H54 (cell line): ENCODE data around the gene EXOSC5.
"Not testable (repeated sequence)": the region's sequence is repeated elsewhere in the genome, so short reads cannot be mapped to it uniquely, and the experiment has no call there.

Source experiments
- DNase-seq: peaks from one replicate; pipeline ENCODE4 v3.0.0; 2011; ENCODE audit warnings: low spot score, mixed read lengths; ENCODE audit not compliant: insufficient read length
- FAIRE-seq: peaks from 3 replicates; lab custom pipeline; 2011; peaks lifted over from hg19 to GRCh38; lab: Jason Lieb, UNC
- POLR2A ChIP-seq: IDR thresholded peaks from 2 replicates; pipeline ENCODE4 v1.6.1; 2011; ENCODE audit warnings: low read depth, mild to moderate bottlenecking, low read length

The EXOSC5 gene

DNA sequence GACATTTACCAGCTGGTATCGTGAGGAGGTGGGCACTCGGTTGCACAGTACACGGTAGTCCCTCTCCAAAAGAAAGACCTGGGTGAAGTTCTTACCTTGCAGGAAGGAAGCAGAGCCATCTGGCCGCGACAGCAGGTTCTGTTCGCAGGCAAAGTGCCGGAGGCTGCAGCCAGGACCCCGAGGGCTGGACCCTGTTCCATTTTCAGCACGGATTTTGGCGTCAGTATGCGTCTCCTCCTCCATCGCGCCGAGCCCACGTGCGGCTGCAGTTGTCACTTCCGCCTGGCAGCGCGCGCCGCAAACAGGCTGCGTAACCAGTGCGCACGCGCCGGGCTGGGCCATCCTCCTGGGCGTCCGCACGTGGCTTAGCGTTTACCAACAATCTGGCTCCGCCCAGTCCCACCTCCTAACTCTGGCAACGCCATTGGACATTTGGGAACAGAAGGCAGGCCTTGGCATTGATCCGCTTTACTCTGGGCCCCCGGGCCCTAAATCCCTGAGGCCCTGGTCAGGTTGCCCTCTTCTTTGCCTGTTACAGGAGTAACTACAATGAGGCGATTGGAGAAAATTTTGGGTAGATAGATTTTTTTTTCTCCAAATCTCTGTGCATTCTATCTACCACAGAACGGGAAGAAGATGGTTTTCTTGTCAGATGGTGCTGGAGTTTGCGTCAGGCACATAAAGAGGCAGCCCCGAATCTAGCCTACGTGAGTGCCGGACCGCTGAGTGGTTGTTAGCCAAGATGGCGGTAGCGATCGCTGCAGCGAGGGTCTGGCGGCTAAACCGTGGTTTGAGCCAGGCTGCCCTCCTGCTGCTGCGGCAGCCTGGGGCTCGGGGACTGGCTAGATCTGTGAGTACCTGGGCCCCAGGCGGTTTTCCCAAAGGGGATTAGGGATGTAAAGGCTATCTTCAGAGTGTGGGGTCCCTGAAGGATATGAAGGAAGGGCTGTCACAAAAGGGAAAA, at the start of gene EXOSC5, which contains the start of gene BCKDHA:
Gene EXOSC5, minus strand, starts transcription at position 274 of the 964 bp plus-strand sequence. Its CDS starts 31 bp downstream, at position 243.
Gene BCKDHA, plus strand, starts transcription at position 733 of the 964 bp plus-strand sequence. Its CDS starts 10 bp downstream, at position 743.
- TF ChIP-seq POLR2A, result peak; percentile 77
- FAIRE-seq (peak; percentile 93), DNase-seq (peak; percentile 98)

DNA sequence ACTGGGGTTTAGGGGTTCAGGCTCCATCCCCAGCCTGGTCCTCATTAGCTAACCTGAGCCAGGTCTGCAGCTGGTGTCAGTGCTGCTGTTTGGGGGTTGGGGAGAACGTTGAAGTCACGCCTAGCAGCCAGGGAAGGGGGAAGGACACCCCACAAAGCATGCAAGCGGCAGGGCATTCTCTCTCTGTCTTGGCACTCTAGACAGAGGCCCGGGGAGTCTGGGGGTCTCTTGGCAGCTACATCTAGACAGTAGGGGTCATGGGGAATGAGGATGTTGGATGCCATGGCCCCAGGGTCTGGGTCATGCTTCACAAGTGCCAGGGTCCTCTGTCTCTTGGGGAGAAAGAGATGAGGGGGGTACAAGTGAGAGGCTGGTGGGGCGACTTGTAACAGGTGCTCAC, 48.4 kb upstream of the EXOSC5 start:
- DNase-seq (no peak), FAIRE-seq (no peak)
- no peak for TF ChIP-seq POLR2A

DNA sequence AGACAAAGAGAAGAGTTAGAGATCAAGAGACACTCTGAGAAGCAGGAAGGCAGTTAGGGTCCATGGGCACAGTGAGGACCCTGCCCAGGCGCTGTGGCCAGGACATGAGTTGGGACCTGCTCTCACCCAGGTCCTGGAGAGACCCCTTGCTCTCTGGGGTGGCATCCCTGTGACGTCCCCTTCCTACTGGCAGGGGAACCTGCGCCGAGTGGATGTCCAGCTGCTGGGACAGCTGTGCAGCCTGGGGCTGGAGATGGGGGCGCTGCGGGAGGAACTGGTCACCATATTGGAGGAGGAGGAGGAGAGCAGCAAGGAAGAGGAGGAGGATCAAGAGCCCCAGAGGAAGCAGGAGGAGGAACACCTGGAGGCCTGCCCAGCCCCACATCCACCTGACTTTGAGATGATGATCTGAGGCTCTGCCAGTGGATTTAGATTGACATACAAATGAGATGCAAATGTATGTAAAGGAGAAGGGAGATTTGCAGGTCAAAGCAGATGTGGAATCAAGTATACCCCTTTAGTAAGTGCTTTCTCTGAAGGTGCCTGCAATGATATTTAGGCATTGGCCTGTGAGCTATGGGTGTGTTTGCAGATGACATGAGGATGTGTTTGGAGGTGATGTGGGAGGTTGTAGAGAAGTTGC, 46.8 kb upstream of the EXOSC5 start:
- TF ChIP-seq POLR2A, result no peak
- no peak for DNase-seq
- FAIRE-seq, result no peak

DNA sequence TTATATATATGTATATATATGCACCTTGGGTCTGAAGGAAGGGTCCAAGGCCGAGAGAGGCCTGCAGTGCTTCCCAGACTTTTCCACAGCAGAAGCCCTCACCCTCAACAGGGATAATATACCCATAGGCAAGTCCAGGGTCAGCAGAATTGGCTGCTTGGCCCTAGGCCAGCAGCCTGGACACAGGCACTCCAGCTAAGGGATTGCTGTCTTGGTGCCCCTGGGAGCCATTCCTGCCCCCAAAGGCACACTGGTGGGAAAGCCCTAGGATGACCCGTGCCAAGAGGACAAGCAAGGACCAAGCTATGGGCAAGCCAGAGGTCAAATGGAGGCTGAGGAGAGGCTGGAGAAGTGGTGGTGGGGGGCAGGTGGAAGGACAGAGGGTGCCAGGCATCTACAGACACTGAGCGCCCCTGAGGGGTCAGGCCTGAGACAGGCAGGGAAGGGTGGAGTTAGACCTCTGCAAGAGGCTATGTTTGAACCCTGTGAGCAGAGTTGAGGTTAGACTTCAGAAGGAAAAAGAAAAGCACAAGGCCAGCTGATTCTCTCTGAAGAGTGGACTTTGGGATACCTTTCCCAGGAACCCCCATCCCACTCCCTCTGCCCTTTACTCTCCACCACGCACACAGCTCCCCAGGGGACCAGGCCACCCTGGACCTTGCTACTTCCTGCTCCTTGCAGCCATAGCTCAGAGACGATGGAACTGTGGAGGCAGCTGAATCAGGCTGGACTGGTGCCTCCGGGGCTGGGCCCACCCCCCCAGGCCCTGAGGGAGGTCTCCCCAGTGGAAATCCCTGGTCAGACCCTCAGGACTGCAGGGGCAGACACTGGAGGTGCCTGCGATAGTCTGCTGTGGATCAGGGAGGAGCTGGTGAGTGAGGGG, 45.6 kb upstream of the EXOSC5 start, which contains the start of gene ERICH4:
Gene ERICH4, plus strand, starts transcription at position 684 of the 883 bp plus-strand sequence. Its CDS starts 14 bp downstream, at position 698.
- no peak for FAIRE-seq
- no peak for TF ChIP-seq POLR2A
- DNase-seq, result no peak

DNA sequence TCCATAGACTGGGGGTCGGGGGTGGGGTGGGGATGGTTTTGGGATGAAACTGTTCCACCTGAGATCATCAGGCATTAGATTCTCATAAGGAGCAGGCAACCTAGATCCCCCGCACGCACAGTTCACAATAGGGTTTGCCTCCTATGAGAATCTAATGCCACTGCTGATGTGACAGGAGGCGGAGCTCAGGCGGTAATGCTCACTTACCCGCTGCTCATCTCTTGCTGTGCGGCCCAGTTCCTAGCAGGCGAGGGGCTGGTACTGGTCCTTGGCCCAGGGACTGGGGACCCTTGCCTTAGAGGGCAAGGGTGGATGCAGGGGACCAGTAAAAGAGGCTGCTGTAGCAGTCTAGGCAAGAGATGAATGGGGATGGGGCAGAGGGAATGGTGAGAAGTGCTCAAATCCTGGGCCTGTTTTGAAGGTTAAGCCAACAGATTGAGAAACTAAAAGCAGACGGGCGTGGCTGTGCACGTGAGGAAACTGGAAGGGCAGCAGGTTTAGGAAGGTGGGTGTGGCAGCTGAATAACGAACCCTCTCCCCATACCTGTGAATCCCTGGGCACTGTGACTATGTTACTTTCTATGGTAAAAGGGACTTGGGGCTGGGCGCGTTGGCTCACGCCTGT, 44.3 kb upstream of the EXOSC5 start:
- DNase-seq (no peak), FAIRE-seq (no peak)
- TF ChIP-seq POLR2A, result no peak

DNA sequence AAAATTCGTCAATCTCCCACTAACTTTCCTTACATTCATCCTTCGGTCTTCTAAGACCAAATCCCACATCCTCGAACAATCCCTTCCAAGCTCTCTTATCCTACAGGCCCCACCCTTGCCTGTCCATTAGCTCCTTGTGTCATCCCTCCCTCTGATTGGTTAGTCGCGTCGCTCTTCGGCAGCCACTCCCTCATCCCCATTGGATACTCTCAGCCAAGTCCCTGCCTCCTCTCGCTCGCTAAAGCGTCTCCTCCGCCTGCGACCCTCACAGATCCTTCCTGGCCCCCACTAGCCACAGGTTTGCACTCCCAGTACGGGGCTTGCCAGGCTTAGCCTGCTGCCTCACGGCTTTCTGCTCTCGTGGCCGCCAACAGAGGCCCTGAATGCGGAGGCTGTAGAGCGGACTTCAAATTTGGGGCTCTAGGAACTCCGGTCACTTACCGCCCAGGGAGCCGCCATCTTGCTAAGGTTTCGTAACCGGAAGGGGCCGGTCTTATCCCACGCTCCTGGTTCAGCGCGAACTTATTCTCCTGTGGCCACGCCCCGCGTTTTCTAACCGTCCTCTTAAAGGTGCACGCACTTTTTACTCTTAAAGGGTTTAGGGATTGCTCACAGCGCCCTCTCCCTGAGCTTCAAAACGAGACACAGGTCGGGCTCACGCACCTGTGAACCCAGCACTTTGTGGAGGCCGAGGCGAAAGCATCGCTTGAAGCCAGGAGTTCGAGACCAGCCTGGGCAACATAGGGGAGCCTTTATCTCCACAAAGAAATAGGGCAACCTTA, 42.5 kb upstream of the EXOSC5 start, which contains the start of gene DMAC2:
Gene DMAC2, minus strand, starts transcription at position 472 of the 782 bp plus-strand sequence. Its CDS starts 13 bp downstream, at position 459.
- peak; percentile 52; the same call in 1 of the 2 replicates for TF ChIP-seq POLR2A
- peak; percentile 99 for DNase-seq
- peak; percentile 91 for FAIRE-seq

DNA sequence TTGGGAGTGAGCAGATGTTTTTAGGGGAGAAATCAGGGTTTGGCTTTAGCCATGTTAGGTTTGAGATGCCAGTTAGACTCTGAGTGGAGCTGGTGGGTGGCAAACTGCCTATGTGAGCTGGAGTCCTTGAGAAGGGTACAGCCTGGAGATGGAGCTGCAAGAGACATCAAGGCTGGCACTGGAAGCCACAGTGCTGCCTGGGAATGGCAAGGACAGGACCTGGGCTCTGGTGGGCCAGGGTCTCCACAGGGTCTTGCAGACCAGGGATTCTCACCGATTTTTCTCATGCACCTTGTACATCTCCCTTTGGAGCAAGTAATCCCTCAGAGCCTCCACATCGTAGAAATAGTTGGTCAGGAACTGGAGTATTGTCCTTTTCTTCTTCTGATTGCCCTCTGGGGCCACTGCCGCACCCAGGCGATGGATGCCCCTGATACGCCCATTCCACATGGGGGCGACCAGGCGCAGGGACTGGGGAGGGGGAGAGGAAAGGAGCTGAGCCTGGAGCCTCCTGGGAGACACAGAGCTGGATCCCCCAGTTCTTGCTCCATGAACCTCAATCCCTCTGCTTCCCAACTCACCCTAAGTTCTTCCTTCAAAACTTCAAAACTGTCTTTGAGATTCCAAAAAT, 40.9 kb upstream of the EXOSC5 start:
- no peak for DNase-seq
- no peak for TF ChIP-seq POLR2A
- FAIRE-seq, result no peak

DNA sequence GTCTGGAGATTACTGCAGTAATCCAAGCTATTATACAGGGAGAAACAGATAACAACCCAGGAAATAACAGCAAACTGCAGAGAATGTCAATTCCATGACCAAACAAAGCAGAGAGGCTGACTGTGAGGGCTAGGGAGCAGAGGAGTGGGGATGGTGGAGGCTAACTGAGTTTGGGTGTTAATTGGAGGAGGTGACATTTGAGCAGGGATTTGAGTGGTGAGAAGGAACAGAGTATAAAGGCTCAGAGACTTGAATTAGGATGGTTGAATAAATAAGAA, 39.5 kb upstream of the EXOSC5 start:
- FAIRE-seq (no peak), DNase-seq (no peak)
- no peak for TF ChIP-seq POLR2A

DNA sequence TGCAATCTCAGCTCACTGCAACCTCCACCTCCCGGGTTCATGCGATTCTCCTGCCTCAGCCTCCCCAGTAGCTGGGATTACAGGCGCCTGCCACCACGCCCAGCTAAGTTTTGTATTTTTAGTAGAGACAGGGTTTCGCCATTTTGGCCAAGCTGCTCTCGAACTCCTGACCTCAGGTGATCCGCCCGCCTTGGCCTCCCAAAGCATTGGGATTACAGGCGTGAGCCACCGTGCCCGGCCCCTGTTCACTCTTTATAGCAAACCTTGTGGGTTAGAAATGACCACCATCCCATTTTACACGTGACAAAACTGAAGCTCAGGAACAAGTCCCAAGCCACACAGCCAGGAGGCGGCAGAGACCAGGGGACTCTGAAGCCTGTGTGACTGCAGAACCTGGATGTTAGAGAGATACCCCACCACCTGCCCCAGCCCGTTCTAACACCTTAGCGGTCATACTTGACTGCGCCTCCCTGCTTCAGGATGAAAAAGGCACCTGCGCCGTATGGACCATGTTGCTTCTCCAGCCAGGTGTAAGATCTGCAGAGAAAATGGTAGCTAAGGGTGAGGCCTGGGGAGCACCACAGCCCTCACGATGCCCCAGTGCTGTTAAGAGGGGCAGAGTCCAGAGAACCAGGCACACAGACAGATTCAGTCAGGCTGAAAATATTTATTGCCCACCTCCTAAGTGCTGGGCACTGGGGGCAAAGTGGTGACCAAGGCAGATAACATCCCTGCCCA, 38.9 kb upstream of the EXOSC5 start:
- no peak for DNase-seq
- FAIRE-seq, result no peak
- no peak for TF ChIP-seq POLR2A

DNA sequence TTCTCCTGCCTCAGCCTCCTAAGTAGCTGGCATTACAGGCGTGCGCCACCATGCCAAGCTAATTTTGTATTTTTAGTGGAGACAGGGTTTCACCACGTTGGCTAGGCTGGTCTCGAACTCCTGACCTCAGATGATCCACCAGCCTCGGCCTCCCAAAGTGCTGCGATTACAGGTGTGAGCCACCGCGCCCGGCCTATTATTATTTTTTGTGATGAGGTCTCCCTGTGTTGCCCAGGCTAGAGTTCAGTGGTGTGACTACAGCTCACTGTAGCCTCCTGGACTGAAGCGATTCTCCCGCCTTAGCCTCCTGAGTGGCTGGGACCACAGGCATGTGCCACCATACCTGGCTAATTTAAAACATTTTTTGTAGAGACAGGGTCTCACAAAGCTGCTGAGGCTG, 38.2 kb upstream of the EXOSC5 start:
- DNase-seq, FAIRE-seq: not testable (repeated sequence)

DNA sequence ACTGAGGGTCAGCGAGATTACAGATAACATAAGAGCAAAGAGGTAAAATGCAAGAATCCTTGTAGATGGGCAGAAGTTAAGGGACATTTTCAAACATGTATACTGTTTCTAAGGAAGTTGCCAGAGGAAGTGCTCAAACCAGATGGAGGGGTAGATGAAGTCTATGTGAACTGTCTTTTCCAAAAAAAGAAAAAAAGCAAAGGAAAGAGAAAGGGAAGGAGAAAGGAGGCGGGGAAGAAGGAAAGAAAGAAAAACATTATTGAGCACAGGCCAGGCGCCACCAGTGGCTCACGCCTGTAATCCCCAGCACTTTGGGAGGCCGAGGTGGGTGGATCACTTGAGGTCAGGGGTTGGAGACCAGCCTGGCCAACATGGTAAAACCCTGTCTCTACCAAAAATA, 37.3 kb upstream of the EXOSC5 start:
- FAIRE-seq, result no peak
- TF ChIP-seq POLR2A, result no peak
- DNase-seq, result no peak
